Measurements from ENCODE around the gene TLR1. TPM values are rescaled to one million over a fixed set of nuclear protein-coding genes. Genes with fewer than 3 reads are reported as not detected.

Gene TLR1
- total RNA-seq, 2 donors from 2014 or later: 3.6 to 8.9 TPM

- DNase-seq (ENCODE audit: low spot score): no peak
- H3K27ac ChIP-seq: no peak overlapping the region
- H3K36me3 ChIP-seq: no peaks in the 10 kb centered on the region
- H3K27me3 ChIP-seq: no peaks in the 10 kb centered on the region
- no peak for TF ChIP-seq CTCF (IDR thresholded peaks at IDR 0.05)
- H3K4me1 ChIP-seq: no peaks in the 10 kb centered on the region
- no peak overlapping the region for H3K4me3 ChIP-seq
- no peaks in the 10 kb centered on the region for H3K9me3 ChIP-seq
Measured at GRCh38 chr4:38784141-38784540, 20.4 kb downstream of the TLR1 start.

- H3K4me1 ChIP-seq: no peaks in the 10 kb centered on the region
- DNase-seq (ENCODE audit: low spot score): no peak
- no peaks in the 10 kb centered on the region for H3K36me3 ChIP-seq
- H3K27me3 ChIP-seq: no peaks in the 10 kb centered on the region
- TF ChIP-seq CTCF (IDR thresholded peaks at IDR 0.05): no peak
- no peaks in the 10 kb centered on the region for H3K9me3 ChIP-seq
- no peak overlapping the region for H3K4me3 ChIP-seq
- no peak overlapping the region for H3K27ac ChIP-seq
Measured at GRCh38 chr4:38783109-38783460, 21.5 kb downstream of the TLR1 start.

GRCh38 chr4:38782452-38783108 lies 22.0 kb downstream of the TLR1 start, which contains the start of gene TLR10:
TSS of gene TLR10 (minus strand) at chr4:38782990. CDS start at chr4:38775590, 7,400 bp downstream.
- no peaks in the 10 kb centered on the region for H3K27me3 ChIP-seq
- H3K36me3 ChIP-seq: no peaks in the 10 kb centered on the region
- no peaks in the 10 kb centered on the region for H3K4me1 ChIP-seq
- no peaks in the 10 kb centered on the region for H3K9me3 ChIP-seq
- TF ChIP-seq CTCF (IDR thresholded peaks at IDR 0.05): peak; percentile 56 to 78
- no peak within 1 kb of the TSS for H3K4me3 ChIP-seq
- no peak for DNase-seq (ENCODE audit: low spot score)
- no peak within 1 kb of the TSS for H3K27ac ChIP-seq

GRCh38 chr4:38781854-38782261 lies 22.7 kb downstream of the TLR1 start:
- H3K27ac ChIP-seq: no peak overlapping the region
- H3K4me1 ChIP-seq: no peaks in the 10 kb centered on the region
- H3K4me3 ChIP-seq: no peak overlapping the region
- H3K9me3 ChIP-seq: no peaks in the 10 kb centered on the region
- H3K27me3 ChIP-seq: no peaks in the 10 kb centered on the region
- no peak for TF ChIP-seq CTCF (IDR thresholded peaks at IDR 0.05)
- no peak for DNase-seq (ENCODE audit: low spot score)
- H3K36me3 ChIP-seq: no peaks in the 10 kb centered on the region

- no peaks in the 10 kb centered on the region for H3K4me1 ChIP-seq
- DNase-seq (ENCODE audit: low spot score): no peak
- no peaks in the 10 kb centered on the region for H3K9me3 ChIP-seq
- no peaks in the 10 kb centered on the region for H3K36me3 ChIP-seq
- H3K27ac ChIP-seq: no peak overlapping the region
- no peak overlapping the region for H3K4me3 ChIP-seq
- no peak for TF ChIP-seq CTCF (IDR thresholded peaks at IDR 0.05)
- H3K27me3 ChIP-seq: no peaks in the 10 kb centered on the region
Measured at GRCh38 chr4:38780833-38781484, 23.6 kb downstream of the TLR1 start.

All from right atrium auricular region (tissue), 2 donors.